Endothelial cell of umbilical vein (primary cell): Measurements from ENCODE around the gene RXFP4. TPM values are rescaled to one million over a fixed set of nuclear protein-coding genes. Genes with fewer than 3 reads are reported as not detected.
A peak's percentile ranks its signal among the peaks of the same experiment; 100 is the strongest.

Experiments used
- BruUV-seq: library from RNA; stranded (reverse); fragments of 400-500 nt; replicated peaks from 2 replicates; lab custom pipeline; 2021; lab: Mats Ljungman, UMichigan
- CTCF ChIA-PET: fragments of 300-600, 350-600 bp; sonication (Branson Sonifier 250); formaldehyde crosslinking; loops from one replicate; lab custom pipeline; 2021; ENCODE audit warnings: antibody characterized with exemption, inconsistent platforms; lab: Charles Lee
- POLR2A ChIA-PET: fragments of 300-600, 350-600 bp; sonication (Branson Sonifier 250); formaldehyde crosslinking; loops from one replicate; lab custom pipeline; 2021; ENCODE audit warnings: antibody characterized with exemption, inconsistent platforms; lab: Charles Lee
- DNase-seq: peaks from one replicate; pipeline ENCODE4 v3.0.0-alpha.2; 2011; ENCODE audit warnings: low read depth, low spot score
- FAIRE-seq: peaks from 2 replicates; lab custom pipeline; 2011; peaks lifted over from hg19 to GRCh38; lab: Jason Lieb, UNC
- H2AFZ ChIP-seq: 2 replicates; pipeline ENCODE4 v1.6.0; 2012; ENCODE audit warnings: low read depth, low read length, control low read depth, inconsistent platforms
- H3K27ac ChIP-seq: 2 replicates; pipeline ENCODE4 v1.5.1; 2011; ENCODE audit warnings: low read depth, mild to moderate bottlenecking, control low read depth, low read length, moderate library complexity; ENCODE audit not compliant: insufficient read depth
- H3K27me3 ChIP-seq, 2 experiments: 2 replicates each; pipeline versions ENCODE4 v1.6.0 to v1.6.1; 2011; ENCODE audit warnings: low read length in 2 of 2, mixed read lengths in 1 of 2; ENCODE audit not compliant: control insufficient read depth in 2 of 2, insufficient read depth in 2 of 2
- H3K36me3 ChIP-seq, 2 experiments: 2 replicates in 1 of 2; 3 replicates in 1 of 2; pipeline ENCODE4 v1.5.1; 2011; ENCODE audit warnings: low read length in 2 of 2, mild to moderate bottlenecking in 1 of 2, moderate library complexity in 1 of 2; ENCODE audit not compliant: control insufficient read depth in 2 of 2, insufficient read depth in 2 of 2; ENCODE audit errors: extremely low read depth in 1 of 2
- H3K4me1 ChIP-seq: 3 replicates; pipeline ENCODE4 v1.5.1; 2011; ENCODE audit warnings: mild to moderate bottlenecking, low read length; ENCODE audit not compliant: control insufficient read depth, insufficient read depth; ENCODE audit errors: extremely low read depth
- H3K4me2 ChIP-seq: 2 replicates; pipeline ENCODE4 v1.6.1; 2011; ENCODE audit warnings: low read length, control low read depth, mixed read lengths; ENCODE audit not compliant: insufficient read depth
- H3K4me3 ChIP-seq, 3 experiments: fragments of 200-600 bp in 1 of 3; sonication (generic), shearing (Covaris generic) in 1 of 3; replicated peaks in 1 of 3; 2 replicates each; pipeline ENCODE4 v1.5.1; 2011 to 2016; ENCODE audit warnings: control low read depth in 3 of 3, low read length in 3 of 3, mild to moderate bottlenecking in 2 of 3, inconsistent platforms in 1 of 3, low read depth in 1 of 3, moderate library complexity in 1 of 3; ENCODE audit not compliant: insufficient read depth in 1 of 3
- H3K79me2 ChIP-seq: 2 replicates; pipeline ENCODE4 v1.6.0; 2012; ENCODE audit warnings: low read length, inconsistent platforms; ENCODE audit not compliant: control insufficient read depth, insufficient read depth
- H3K9ac ChIP-seq: replicated peaks from 2 replicates; pipeline ENCODE3; 2011; ENCODE audit warnings: low read length, control low read depth; ENCODE audit not compliant: insufficient read depth; ENCODE audit errors: extremely low read depth
- H3K9me1 ChIP-seq: replicated peaks from 3 replicates; pipeline ENCODE4 v1.6.0; 2011; ENCODE audit warnings: mild to moderate bottlenecking, low read length; ENCODE audit not compliant: control insufficient read depth, insufficient read depth; ENCODE audit errors: extremely low read depth
- H3K9me3 ChIP-seq: replicated peaks from 2 replicates; pipeline ENCODE4 v1.5.1; 2012; ENCODE audit warnings: low read length, inconsistent platforms; ENCODE audit not compliant: control insufficient read depth, insufficient read depth
- H4K20me1 ChIP-seq: replicated peaks from 2 replicates; pipeline ENCODE3; 2011; ENCODE audit warnings: mild to moderate bottlenecking, low read length; ENCODE audit not compliant: control insufficient read depth, insufficient read depth; ENCODE audit errors: extremely low read depth
- CTCF ChIP-seq, 2 donors: IDR thresholded peaks; 1 replicate in 1 of 2; 2 replicates in 1 of 2; pipeline ENCODE4 v1.5.1; 2011; ENCODE audit warnings: low read length in 2 of 2, mild to moderate bottlenecking in 2 of 2, moderate library complexity in 2 of 2, control low read depth in 1 of 2, inconsistent platforms in 1 of 2, low read depth in 1 of 2; ENCODE audit not compliant: insufficient read depth in 1 of 2; ENCODE audit errors: extremely low read depth in 1 of 2
- EZH2 ChIP-seq: IDR thresholded peaks from 2 replicates; pipeline ENCODE4 v1.6.1; 2012; ENCODE audit warnings: borderline replicate concordance, low read depth, mild to moderate bottlenecking, moderate library complexity, low read length, inconsistent platforms; ENCODE audit not compliant: severe bottlenecking
- FOS ChIP-seq: IDR thresholded peaks from 2 replicates; pipeline ENCODE4 v1.6.1; 2011; ENCODE audit warnings: mild to moderate bottlenecking, low read length, moderate library complexity, borderline replicate concordance; ENCODE audit not compliant: insufficient read depth
- GATA2 ChIP-seq: IDR thresholded peaks from 2 replicates; pipeline ENCODE4 v1.7.0; 2011; ENCODE audit warnings: low read depth, mild to moderate bottlenecking, moderate library complexity, mixed read lengths, low read length; ENCODE audit not compliant: insufficient read length, insufficient read depth
- JUN ChIP-seq: IDR thresholded peaks from 2 replicates; pipeline ENCODE4 v1.6.1; 2011; ENCODE audit warnings: borderline replicate concordance, low read depth; ENCODE audit not compliant: insufficient read length, insufficient read depth
- MAX ChIP-seq: IDR thresholded peaks from 2 replicates; pipeline ENCODE4 v1.6.1; 2011; ENCODE audit not compliant: insufficient read depth, insufficient read length
- POLR2A ChIP-seq: IDR thresholded peaks from 2 replicates; pipeline ENCODE4 v1.6.1; 2012; ENCODE audit warnings: low read depth, mild to moderate bottlenecking, control low read depth, low read length
- POLR2AphosphoS5 ChIP-seq: IDR thresholded peaks from 2 replicates; pipeline ENCODE4 v1.6.1; 2012; ENCODE audit warnings: low read depth, mild to moderate bottlenecking, control low read depth, low read length, moderate library complexity; ENCODE audit not compliant: insufficient read depth
- dilution Hi-C: fragments of 300-500 bp; cut with MboI; formaldehyde crosslinking; loops from one replicate; pipeline ENCODE4 v1.15.0; 2019; ENCODE audit warnings: low sequenced_read_pairs; ENCODE audit not compliant: extremely low pct_ligation_motif_present
- intact Hi-C: fragments of 100-400 bp; cut with micrococcal nuclease; formaldehyde crosslinking; loops from one replicate; pipeline ENCODE4 v1.10.0; 2022
- polyA plus RNA-seq, 4 experiments: library from polyadenylated mRNA; depleted of rRNA in 3 of 4; stranded (reverse) in 3 of 4; unstranded in 1 of 4; fragments of >200 nt; gene quantifications; 2 replicates each; pipeline versions ENCODE4 v1.2.1 to v1.2.3, GENCODE V29; 2011 to 2012; ENCODE audit warnings: missing spikeins in 1 of 4
- total RNA-seq: library from RNA; stranded (reverse); gene quantifications from 2 replicates; pipeline ENCODE4 v1.2.3, GENCODE V29; 2021

RXFP4 gene
- total and polyA plus RNA-seq, 2 donors (not counting 3 experiments of a cell fraction or from before 2014, with no cell fraction given): not detected

GRCh38 chr1:155960081-155960745, 18.8 kb downstream of the RXFP4 start:
- no peaks in the 10 kb centered on the region for H4K20me1 ChIP-seq
- FAIRE-seq: no peak

More at GRCh38 chr1:155960081-155960745, 18.8 kb downstream of the RXFP4 start:
- dilution Hi-C loops: no loop called here
- Histone ChIP-seq H3K36me3 (peaks cover 33 to 52% of the 10 kb centered on the region in 2 experiments), H3K4me3 (no peak overlapping the region), H3K4me2 (no peak overlapping the region), H3K9me1 (no peaks in the 10 kb centered on the region), H3K9me3 (no peaks in the 10 kb centered on the region), H3K4me1 (peaks cover 16% of the 10 kb centered on the region), H3K9ac (no peak overlapping the region), H2AFZ (no peak overlapping the region), H3K79me2 (peaks cover 19% of the 10 kb centered on the region), H3K27me3 (no peaks in the 10 kb centered on the region), H3K27ac (peak overlapping the region; percentile 14)
- TF ChIP-seq JUN (no peak), POLR2A (no peak), GATA2 (no peak), CTCF (IDR thresholded peaks at IDR 0.05; ENCODE audit: extremely low read depth in 1 of 2, insufficient read depth in 1 of 2, low read depth in 1 of 2, low read length in 2 of 2) (no peak), EZH2 (no peak), POLR2AphosphoS5 (no peak), FOS (no peak), MAX (no peak)
- ChIA-PET POLR2A (interaction anchor here (0.7 kb wide), 1 partner anchor 126 kb away, joined by 6 read pairs; no protein-coding TSS in a partner anchor), CTCF (interaction anchor here (1.3 to 4.6 kb wide), 5 partner anchors 11 to 30 kb away, joined by 3 to 138 read pairs (median 20); partner anchors contain the start of gene ARHGEF2)
- BruUV-seq: no TSS peak
- intact Hi-C loops: loop anchor here (10.0 kb wide), 1 partner anchor 175 kb away; no protein-coding TSS in a partner anchor
- no peak for DNase-seq
